HCT116 (cell line): ENCODE measurements around the gene MZT2B.
"Not testable (repeated sequence)": the region's sequence is repeated elsewhere in the genome, so short reads cannot be mapped to it uniquely, and the experiment has no call there.

Experiments
- CEBPB ChIP-seq: IDR thresholded peaks from 2 replicates; pipeline ENCODE4 v1.6.1; 2012; ENCODE audit warnings: low read depth
- CTCF ChIP-seq, 3 experiments: fragments of 200-600 bp in 1 of 3; sonication (generic) in 1 of 3; IDR thresholded peaks in 2 of 3; conservative IDR thresholded peaks in 1 of 3; 2 replicates each; pipeline ENCODE4 v1.5.1; 2012 to 2017; ENCODE audit warnings: low read depth in 2 of 3, low read length in 2 of 3, antibody characterized with exemption in 1 of 3, borderline replicate concordance in 1 of 3, control low read depth in 1 of 3, mild to moderate bottlenecking in 1 of 3, mixed read lengths in 1 of 3, mixed run types in 1 of 3, moderate library complexity in 1 of 3; ENCODE audit not compliant: insufficient read depth in 1 of 3
- POLR2A ChIP-seq: IDR thresholded peaks from 2 replicates; pipeline ENCODE4 v1.7.0; 2011; ENCODE audit warnings: borderline replicate concordance; ENCODE audit not compliant: insufficient read depth, insufficient read length; ENCODE audit errors: extremely low read depth
- REST ChIP-seq: IDR thresholded peaks from 2 replicates; pipeline ENCODE4 v1.6.1; 2012; ENCODE audit warnings: low read depth
- SIN3A ChIP-seq: IDR thresholded peaks from 2 replicates; pipeline ENCODE4 v1.6.1; 2012; ENCODE audit warnings: low read depth
- SP1 ChIP-seq: IDR thresholded peaks from 2 replicates; pipeline ENCODE4 v1.6.1; 2012; ENCODE audit warnings: low read depth
- YY1 ChIP-seq: IDR thresholded peaks from 2 replicates; pipeline ENCODE4 v1.6.1; 2011; ENCODE audit warnings: low read length, low read depth, moderate library complexity, mild to moderate bottlenecking; ENCODE audit not compliant: insufficient replicate concordance; ENCODE audit errors: extremely low read depth
- TF ChIP-seq, protein P1 (sequence below): IDR thresholded peaks from 2 replicates; pipeline ENCODE4 v1.6.1; 2012

GRCh38 chr2:130228005-130228404 lies 45.9 kb downstream of the MZT2B start:
- TF ChIP-seq CTCF (IDR thresholded peaks at IDR 0.05 in 2 of 3, conservative IDR thresholded peaks at IDR 0.05 in 1 of 3; ENCODE audit: borderline replicate concordance in 1 of 3, insufficient read depth in 1 of 3, low read depth in 2 of 3, low read length in 2 of 3); CEBPB; REST; SIN3A; YY1; SP1; POLR2A: not testable (repeated sequence)
- TF ChIP-seq, protein P1, sequence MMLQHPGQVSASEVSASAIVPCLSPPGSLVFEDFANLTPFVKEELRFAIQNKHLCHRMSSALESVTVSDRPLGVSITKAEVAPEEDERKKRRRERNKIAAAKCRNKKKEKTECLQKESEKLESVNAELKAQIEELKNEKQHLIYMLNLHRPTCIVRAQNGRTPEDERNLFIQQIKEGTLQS = not testable (repeated sequence)
